Sigmoid colon (tissue), 7 donors: ENCODE measurements around the gene ADD3. TPM values are rescaled to one million over a fixed set of nuclear protein-coding genes. Genes with fewer than 3 reads are reported as not detected.

Experiments
- DNase-seq: peaks from one replicate; pipeline ENCODE4 v3.0.0-alpha.2; 2019
- H3K27ac ChIP-seq, 4 donors: fragments of 200-600 bp; sonication (generic); one replicate each; pipeline ENCODE4 v1.5.1; 2016 to 2019; ENCODE audit warnings: mild to moderate bottlenecking in 1 of 4
- H3K27me3 ChIP-seq, 3 donors: fragments of 200-600 bp; sonication (generic); one replicate each; pipeline ENCODE4 v1.5.1; 2019; ENCODE audit warnings: mild to moderate bottlenecking in 1 of 3
- H3K36me3 ChIP-seq, 4 donors: fragments of 200-600 bp; sonication (generic); one replicate each; pipeline ENCODE4 v1.5.1; 2016 to 2019
- H3K4me1 ChIP-seq, 4 donors: fragments of 200-600 bp; sonication (generic); one replicate each; pipeline ENCODE4 v1.5.1; 2017 to 2019
- H3K4me3 ChIP-seq, 4 donors: fragments of 200-600 bp; sonication (generic); one replicate each; pipeline ENCODE4 v1.5.1; 2017 to 2019; ENCODE audit warnings: mild to moderate bottlenecking in 2 of 4, moderate library complexity in 1 of 4
- H3K9me3 ChIP-seq, 4 donors: fragments of 200-600 bp in 3 of 4; sonication (generic) in 3 of 4; one replicate each; pipeline versions ENCODE4 v1.5.1 to v1.6.1; 2013 to 2019
- CTCF ChIP-seq, 4 experiments: fragments of 450-650 bp in 3 of 4; fragments of 200-600 bp in 1 of 4; IDR thresholded peaks; one replicate each; pipeline ENCODE4 v1.5.1; 2016 to 2019; ENCODE audit warnings: antibody characterized with exemption in 4 of 4, mild to moderate bottlenecking in 3 of 4, moderate library complexity in 2 of 4
- EP300 ChIP-seq, 4 donors: sonication (generic); formaldehyde crosslinking; IDR thresholded peaks; one replicate each; pipeline ENCODE4 v1.6.1; 2017; ENCODE audit warnings: antibody characterized with exemption in 4 of 4
- POLR2A ChIP-seq, 2 donors: fragments of 450-650 bp; IDR thresholded peaks; one replicate each; pipeline ENCODE4 v1.6.1; 2016; ENCODE audit warnings: antibody characterized with exemption in 2 of 2, mild to moderate bottlenecking in 2 of 2, moderate library complexity in 2 of 2
- POLR2AphosphoS5 ChIP-seq, 4 donors: sonication (generic); formaldehyde crosslinking; IDR thresholded peaks; one replicate each; pipeline ENCODE4 v1.6.1; 2017; ENCODE audit warnings: antibody characterized with exemption in 4 of 4
- WGBS, 2 donors: extraction: QIAGEN DNeasy Blood & Tissue Kit; methylation state at CpG; one replicate each; pipeline ENCODE4 v1.1.7; 2013; 5-methylcytosine and 5-hydroxymethylcytosine counted together
- intact Hi-C: fragments of 100-400 bp; cut with DNase I; formaldehyde crosslinking; loops from one replicate; pipeline ENCODE4 v1.15.1; 2023
- polyA plus RNA-seq, 3 donors: library from polyadenylated mRNA; stranded (reverse); fragments of 200-250 nt; gene quantifications; one replicate each; pipeline ENCODE4 v1.2.3, GENCODE V29; 2013
- total RNA-seq, 4 donors: library from RNA; depleted of rRNA; stranded (reverse); fragments of >200 nt; gene quantifications; one replicate each; pipeline ENCODE4 v1.1.0, GENCODE V29; 2016
- donor health status: healthy with polysubstance abuse.
- donor health status: Bipolar disorder and iron deficiency.
- donor health status: healthy.

The ADD3 gene
- total and polyA plus RNA-seq, 7 donors = 29.6 to 145 (median 91.2) TPM

GRCh38 chr10:109987452-109988211, 20.2 kb upstream of the ADD3 start:
- WGBS, 2 donors = 85 to 92% methylated on average over 3 of the region's 3 CpGs
- intact Hi-C loops = no loop called here
- Histone ChIP-seq H3K27ac (peak overlapping the region in 1 of 4 donors; percentile 39), H3K9me3 (no peaks in the 10 kb centered on the region), H3K4me1 (peaks cover 0 to 21% (median 14%) of the 10 kb centered on the region in 4 donors), H3K36me3 (no peaks in the 10 kb centered on the region), H3K4me3 (no peak overlapping the region), H3K27me3 (no peaks in the 10 kb centered on the region)
- no peak for DNase-seq
- no peak for TF ChIP-seq CTCF (IDR thresholded peaks at IDR 0.05)
- no peak for TF ChIP-seq EP300 (IDR thresholded peaks at IDR 0.05)
- TF ChIP-seq POLR2AphosphoS5 (IDR thresholded peaks at IDR 0.05) = no peak
- no peak for TF ChIP-seq POLR2A (IDR thresholded peaks at IDR 0.05)

GRCh38 chr10:109988212-109988596, 19.6 kb upstream of the ADD3 start:
- intact Hi-C loops = no loop called here
- Histone ChIP-seq H3K9me3 (no peaks in the 10 kb centered on the region), H3K36me3 (no peaks in the 10 kb centered on the region), H3K27me3 (no peaks in the 10 kb centered on the region), H3K4me1 (peaks cover 0 to 26% (median 17%) of the 10 kb centered on the region in 4 donors), H3K27ac (peak overlapping the region in 1 of 4 donors; percentile 39), H3K4me3 (no peak overlapping the region)
- TF ChIP-seq EP300 (IDR thresholded peaks at IDR 0.05) (no peak), POLR2A (IDR thresholded peaks at IDR 0.05) (no peak), POLR2AphosphoS5 (IDR thresholded peaks at IDR 0.05) (no peak), CTCF (IDR thresholded peaks at IDR 0.05) (no peak)
- 75 to 88% methylated on average over 1 of the region's 1 CpG for WGBS, 2 donors
- no peak for DNase-seq

- TF ChIP-seq POLR2AphosphoS5 (IDR thresholded peaks at IDR 0.05) = no peak
- TF ChIP-seq EP300 (IDR thresholded peaks at IDR 0.05) = no peak
- TF ChIP-seq POLR2A (IDR thresholded peaks at IDR 0.05) = no peak
- TF ChIP-seq CTCF (IDR thresholded peaks at IDR 0.05) = no peak
- intact Hi-C loops = no loop called here
- H3K27me3 ChIP-seq = no peaks in the 10 kb centered on the region
- H3K4me3 ChIP-seq = no peak overlapping the region
- 97% methylated on average over 1 of the region's 1 CpG for WGBS, 2 donors
- no peak for DNase-seq
- H3K27ac ChIP-seq = no peak overlapping the region
- peaks cover 0 to 32% (median 19%) of the 10 kb centered on the region in 4 donors for H3K4me1 ChIP-seq
- no peaks in the 10 kb centered on the region for H3K36me3 ChIP-seq
- H3K9me3 ChIP-seq = no peaks in the 10 kb centered on the region
Measured at GRCh38 chr10:109991266-109991855, 16.4 kb upstream of the ADD3 start.

- Histone ChIP-seq H3K4me3 (peak overlapping the region in 1 of 4 donors; percentile 6), H3K4me1 (peaks cover 0 to 35% (median 17%) of the 10 kb centered on the region in 4 donors), H3K27ac (peak overlapping the region in 3 of 4 donors; percentile 7 to 73 (median 55)), H3K36me3 (no peaks in the 10 kb centered on the region), H3K27me3 (no peaks in the 10 kb centered on the region), H3K9me3 (no peaks in the 10 kb centered on the region)
- DNase-seq = no peak
- TF ChIP-seq CTCF (IDR thresholded peaks at IDR 0.05) (no peak), POLR2AphosphoS5 (IDR thresholded peaks at IDR 0.05) (peak in 2 of 4 donors; percentile 15 to 49)
- 72 to 78% methylated on average over 3 of the region's 3 CpGs for WGBS, 2 donors
- intact Hi-C loops = no loop called here
Measured at GRCh38 chr10:109992485-109992884, 15.3 kb upstream of the ADD3 start.
